ENCODE results near the gene ADAM8.

Gene ADAM8

DNA sequence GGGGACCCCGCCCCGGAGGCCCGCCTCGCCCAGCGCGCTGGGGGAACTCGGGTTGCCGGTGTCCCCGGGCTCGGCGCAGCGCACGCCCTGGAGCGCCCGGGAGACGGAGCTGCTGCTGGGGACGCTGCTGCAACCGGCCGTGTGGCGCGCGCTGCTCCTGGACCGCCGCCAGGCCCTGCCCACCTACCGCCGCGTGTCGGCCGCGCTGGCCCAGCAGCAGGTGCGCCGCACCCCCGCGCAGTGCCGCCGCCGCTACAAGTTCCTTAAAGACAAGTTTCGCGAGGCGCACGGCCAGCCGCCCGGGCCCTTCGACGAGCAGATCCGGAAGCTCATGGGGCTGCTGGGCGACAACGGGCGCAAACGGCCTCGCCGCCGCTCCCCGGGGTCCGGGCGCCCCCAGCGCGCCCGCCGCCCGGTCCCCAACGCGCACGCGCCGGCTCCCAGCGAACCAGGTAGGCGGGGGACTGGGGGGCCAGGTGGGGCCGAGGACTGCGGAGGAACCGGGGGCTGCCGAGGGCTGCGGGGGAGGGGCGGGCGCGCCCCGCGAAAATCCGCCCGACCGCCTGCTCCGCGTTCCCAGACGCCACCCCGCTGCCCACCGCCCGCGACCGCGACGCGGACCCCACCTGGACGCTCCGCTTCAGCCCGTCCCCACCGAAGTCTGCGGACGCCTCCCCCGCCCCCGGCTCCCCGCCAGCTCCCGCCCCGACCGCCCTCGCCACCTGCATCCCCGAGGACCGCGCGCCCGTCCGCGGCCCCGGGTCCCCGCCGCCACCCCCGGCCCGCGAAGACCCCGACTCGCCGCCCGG lies 46.1 kb downstream of the ADAM8 start:
- TF ChIP-seq ZBTB7A (IDR thresholded peaks at IDR 0.05; ENCODE audit: low read depth) (no peak), CREB1 (IDR thresholded peaks at IDR 0.05; ENCODE audit: low read depth) (no peak), NFIC (IDR thresholded peaks at IDR 0.05) (no peak)

DNA sequence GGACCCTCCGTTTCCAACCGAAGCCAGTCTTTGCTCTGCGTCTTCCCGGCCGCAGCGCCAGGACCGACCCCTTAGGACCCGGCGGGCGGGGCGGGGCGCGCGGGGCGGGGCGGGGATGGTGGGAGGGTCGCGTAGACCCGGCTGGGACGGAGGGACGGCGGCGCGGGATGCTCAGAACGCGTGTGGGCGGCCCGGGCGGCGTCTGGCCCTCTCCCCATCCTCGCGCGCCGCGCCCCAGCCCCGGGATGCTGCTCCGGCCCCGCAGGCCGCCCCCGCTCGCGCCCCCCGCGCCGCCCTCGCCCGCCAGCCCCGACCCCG lies 46.7 kb downstream of the ADAM8 start, which contains the start of gene UTF1:
UTF1 (plus strand) TSS at position 174 of the 318 bp plus-strand sequence; CDS start at position 246, 72 bp downstream.
- TF ChIP-seq TAF1 (IDR thresholded peaks at IDR 0.05; ENCODE audit: low read depth) (no peak), TEAD4 (IDR thresholded peaks at IDR 0.05) (no peak), CEBPB (IDR thresholded peaks at IDR 0.05) (no peak), YY1 (IDR thresholded peaks at IDR 0.05; ENCODE audit: low read depth) (no peak), ZBTB7A (IDR thresholded peaks at IDR 0.05; ENCODE audit: low read depth) (no peak), EP300 (IDR thresholded peaks at IDR 0.05; ENCODE audit: borderline replicate concordance) (no peak), NFIC (IDR thresholded peaks at IDR 0.05) (no peak)
- TF ChIP-seq, protein P1, sequence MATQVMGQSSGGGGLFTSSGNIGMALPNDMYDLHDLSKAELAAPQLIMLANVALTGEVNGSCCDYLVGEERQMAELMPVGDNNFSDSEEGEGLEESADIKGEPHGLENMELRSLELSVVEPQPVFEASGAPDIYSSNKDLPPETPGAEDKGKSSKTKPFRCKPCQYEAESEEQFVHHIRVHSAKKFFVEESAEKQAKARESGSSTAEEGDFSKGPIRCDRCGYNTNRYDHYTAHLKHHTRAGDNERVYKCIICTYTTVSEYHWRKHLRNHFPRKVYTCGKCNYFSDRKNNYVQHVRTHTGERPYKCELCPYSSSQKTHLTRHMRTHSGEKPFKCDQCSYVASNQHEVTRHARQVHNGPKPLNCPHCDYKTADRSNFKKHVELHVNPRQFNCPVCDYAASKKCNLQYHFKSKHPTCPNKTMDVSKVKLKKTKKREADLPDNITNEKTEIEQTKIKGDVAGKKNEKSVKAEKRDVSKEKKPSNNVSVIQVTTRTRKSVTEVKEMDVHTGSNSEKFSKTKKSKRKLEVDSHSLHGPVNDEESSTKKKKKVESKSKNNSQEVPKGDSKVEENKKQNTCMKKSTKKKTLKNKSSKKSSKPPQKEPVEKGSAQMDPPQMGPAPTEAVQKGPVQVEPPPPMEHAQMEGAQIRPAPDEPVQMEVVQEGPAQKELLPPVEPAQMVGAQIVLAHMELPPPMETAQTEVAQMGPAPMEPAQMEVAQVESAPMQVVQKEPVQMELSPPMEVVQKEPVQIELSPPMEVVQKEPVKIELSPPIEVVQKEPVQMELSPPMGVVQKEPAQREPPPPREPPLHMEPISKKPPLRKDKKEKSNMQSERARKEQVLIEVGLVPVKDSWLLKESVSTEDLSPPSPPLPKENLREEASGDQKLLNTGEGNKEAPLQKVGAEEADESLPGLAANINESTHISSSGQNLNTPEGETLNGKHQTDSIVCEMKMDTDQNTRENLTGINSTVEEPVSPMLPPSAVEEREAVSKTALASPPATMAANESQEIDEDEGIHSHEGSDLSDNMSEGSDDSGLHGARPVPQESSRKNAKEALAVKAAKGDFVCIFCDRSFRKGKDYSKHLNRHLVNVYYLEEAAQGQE (IDR thresholded peaks at IDR 0.05; ENCODE audit: low read depth): no peak
- TF ChIP-seq, protein P2, sequence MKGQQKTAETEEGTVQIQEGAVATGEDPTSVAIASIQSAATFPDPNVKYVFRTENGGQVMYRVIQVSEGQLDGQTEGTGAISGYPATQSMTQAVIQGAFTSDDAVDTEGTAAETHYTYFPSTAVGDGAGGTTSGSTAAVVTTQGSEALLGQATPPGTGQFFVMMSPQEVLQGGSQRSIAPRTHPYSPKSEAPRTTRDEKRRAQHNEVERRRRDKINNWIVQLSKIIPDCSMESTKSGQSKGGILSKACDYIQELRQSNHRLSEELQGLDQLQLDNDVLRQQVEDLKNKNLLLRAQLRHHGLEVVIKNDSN (IDR thresholded peaks at IDR 0.05): no peak

DNA sequence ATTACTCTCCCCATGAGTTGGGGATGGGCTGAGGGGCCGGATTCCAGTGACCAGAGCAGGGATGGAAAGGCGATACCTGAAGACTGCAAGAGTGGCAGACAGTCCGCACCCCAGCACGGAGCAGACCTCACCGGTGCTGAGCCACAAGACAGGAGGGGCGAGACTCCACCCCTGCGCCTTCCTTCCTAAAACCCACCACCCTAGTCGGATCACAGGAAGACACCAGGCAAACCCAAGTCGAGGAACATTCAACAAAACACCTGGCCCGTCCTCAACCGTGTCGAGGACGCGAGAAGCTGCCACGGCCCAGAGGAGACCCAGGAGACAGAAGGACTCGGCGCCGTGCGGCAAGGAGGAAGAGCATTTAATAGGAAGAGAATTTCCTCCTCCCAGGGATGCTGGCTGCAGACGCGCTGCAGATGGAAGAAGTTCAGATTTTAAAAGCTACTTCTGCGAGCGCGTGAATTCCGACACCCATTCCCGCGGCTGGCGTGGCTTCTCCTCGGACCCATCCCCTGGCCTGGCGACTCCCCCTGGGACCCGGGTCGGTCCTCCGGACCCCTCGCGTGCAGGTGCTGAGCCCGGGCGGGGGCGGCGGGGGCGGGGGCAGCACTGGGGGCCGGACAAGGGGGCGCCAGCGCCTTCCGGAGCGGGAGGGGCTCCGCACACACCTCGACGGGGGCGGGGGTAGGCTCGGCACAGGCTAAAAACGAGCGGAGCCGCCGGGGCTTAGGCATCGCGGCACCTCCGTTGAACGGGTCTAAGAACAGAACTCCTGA lies 47.2 kb downstream of the ADAM8 start:
- TF ChIP-seq EP300 (IDR thresholded peaks at IDR 0.05; ENCODE audit: borderline replicate concordance): no peak
- TF ChIP-seq, protein P1 (IDR thresholded peaks at IDR 0.05; ENCODE audit: low read depth): no peak
- TF ChIP-seq, protein P2 (IDR thresholded peaks at IDR 0.05): no peak
- TF ChIP-seq FOXM1 (IDR thresholded peaks at IDR 0.05; ENCODE audit: borderline replicate concordance, low read depth): no peak
- no peak for TF ChIP-seq RAD21 (IDR thresholded peaks at IDR 0.05; ENCODE audit: low read depth)
- TF ChIP-seq ZBTB7A (IDR thresholded peaks at IDR 0.05; ENCODE audit: low read depth): no peak
- TF ChIP-seq, protein P3, sequence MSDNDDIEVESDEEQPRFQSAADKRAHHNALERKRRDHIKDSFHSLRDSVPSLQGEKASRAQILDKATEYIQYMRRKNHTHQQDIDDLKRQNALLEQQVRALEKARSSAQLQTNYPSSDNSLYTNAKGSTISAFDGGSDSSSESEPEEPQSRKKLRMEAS (IDR thresholded peaks at IDR 0.05): no peak
- no peak for TF ChIP-seq YY1 (IDR thresholded peaks at IDR 0.05; ENCODE audit: low read depth)
- TF ChIP-seq TEAD4 (IDR thresholded peaks at IDR 0.05): no peak
- no peak for TF ChIP-seq CREB1 (IDR thresholded peaks at IDR 0.05; ENCODE audit: low read depth)
- TF ChIP-seq TAF1 (IDR thresholded peaks at IDR 0.05; ENCODE audit: low read depth): no peak
- no peak for TF ChIP-seq NFIC (IDR thresholded peaks at IDR 0.05)
- TF ChIP-seq CEBPB (IDR thresholded peaks at IDR 0.05): no peak
- no peak for TF ChIP-seq TCF12 (IDR thresholded peaks at IDR 0.05; ENCODE audit: low read depth)
- TF ChIP-seq EGR1 (IDR thresholded peaks at IDR 0.05): no peak

DNA sequence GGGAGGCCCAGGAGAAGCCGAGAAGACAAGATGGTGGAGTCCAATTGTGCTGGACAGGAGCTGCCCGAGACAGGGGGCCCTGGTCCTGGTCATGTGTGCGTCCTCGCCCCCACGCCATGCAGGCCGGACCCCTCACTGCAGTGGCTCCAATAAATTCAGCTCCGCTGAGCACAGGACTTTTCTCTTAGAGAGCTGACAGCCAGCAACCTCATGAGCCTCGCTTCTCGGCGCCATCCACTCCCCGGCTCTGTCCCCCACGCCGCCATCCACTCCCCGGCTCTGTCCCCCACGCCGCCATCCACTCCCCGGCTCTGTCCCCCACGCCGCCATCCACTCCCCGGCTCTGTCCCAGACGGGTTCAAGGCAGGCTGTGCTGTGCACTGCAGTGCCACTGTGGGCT lies 49.4 kb downstream of the ADAM8 start:
- TF ChIP-seq NFIC (IDR thresholded peaks at IDR 0.05) (no peak), EGR1 (IDR thresholded peaks at IDR 0.05) (no peak), TAF1 (IDR thresholded peaks at IDR 0.05; ENCODE audit: low read depth) (no peak), ZBTB7A (IDR thresholded peaks at IDR 0.05; ENCODE audit: low read depth) (no peak), TCF12 (IDR thresholded peaks at IDR 0.05; ENCODE audit: low read depth) (no peak), CEBPB (IDR thresholded peaks at IDR 0.05) (no peak), FOXM1 (IDR thresholded peaks at IDR 0.05; ENCODE audit: borderline replicate concordance, low read depth) (no peak), YY1 (IDR thresholded peaks at IDR 0.05; ENCODE audit: low read depth) (no peak), EP300 (IDR thresholded peaks at IDR 0.05; ENCODE audit: borderline replicate concordance) (no peak), RAD21 (IDR thresholded peaks at IDR 0.05; ENCODE audit: low read depth) (no peak), CREB1 (IDR thresholded peaks at IDR 0.05; ENCODE audit: low read depth) (no peak), TEAD4 (IDR thresholded peaks at IDR 0.05) (no peak)
- TF ChIP-seq, protein P3 (IDR thresholded peaks at IDR 0.05): no peak
- TF ChIP-seq, protein P1 (IDR thresholded peaks at IDR 0.05; ENCODE audit: low read depth): no peak
- TF ChIP-seq, protein P2 (IDR thresholded peaks at IDR 0.05): no peak

Measured in Ishikawa (cell line).